ENCODE data around the gene ALG1.
"Not testable (repeated sequence)": the region's sequence is repeated elsewhere in the genome, so short reads cannot be mapped to it uniquely, and the experiment has no call there.

- not testable (repeated sequence) for TF ChIP-seq CTCF, POLR2A, EP300 (IDR thresholded peaks at IDR 0.05)
These were observed 16.6 kb downstream of the ALG1 start for GRCh38 chr16:5088086-5088790.
